ENCODE results near the gene CRYBA2. TPM values are rescaled to one million over a fixed set of nuclear protein-coding genes. Genes with fewer than 3 reads are reported as not detected.

The CRYBA2 gene
- total RNA-seq, 1 donor from 2014 or later = not detected

GRCh38 chr2:219028141-219028540, 34.9 kb upstream of the CRYBA2 start:
- no peaks in the 10 kb centered on the region for H3K36me3 ChIP-seq
- no peaks in the 10 kb centered on the region for H3K9me3 ChIP-seq (ENCODE audit: low read depth)
- no peaks in the 10 kb centered on the region for H3F3A ChIP-seq (ENCODE audit: low read depth)
- no peaks in the 10 kb centered on the region for H3K79me2 ChIP-seq (ENCODE audit: low read depth)
- no peak overlapping the region for H3K4me3 ChIP-seq
- no peak overlapping the region for H2AFZ ChIP-seq (replicated peaks)
- no peak overlapping the region for H3K9ac ChIP-seq
- peaks cover 4% of the 10 kb centered on the region for H3K27me3 Mint-ChIP-seq (ENCODE audit: insufficient read depth, low read depth)
- H3K27ac Mint-ChIP-seq = no peak overlapping the region
- no peaks in the 10 kb centered on the region for H4K20me1 ChIP-seq (ENCODE audit: low read depth)
- H3K4me3 Mint-ChIP-seq = no peak overlapping the region
- H3K9me3 Mint-ChIP-seq = no peaks in the 10 kb centered on the region
- no peaks in the 10 kb centered on the region for H3K36me3 Mint-ChIP-seq
- no peak overlapping the region for H3K4me2 ChIP-seq
- no peak overlapping the region for H3K27ac ChIP-seq
- peaks cover 3% of the 10 kb centered on the region for H3K4me1 ChIP-seq
- peaks cover 10% of the 10 kb centered on the region for H3K27me3 ChIP-seq
- H3K4me1 Mint-ChIP-seq = peaks cover 4% of the 10 kb centered on the region
- no peak for DNase-seq (ENCODE audit: low spot score)
- TF ChIP-seq EZH2 (IDR thresholded peaks at IDR 0.05) (no peak), CTCF (IDR thresholded peaks at IDR 0.05) (no peak), EZH2phosphoT487 (IDR thresholded peaks at IDR 0.05) (no peak)

GRCh38 chr2:219027511-219028055, 34.4 kb upstream of the CRYBA2 start:
- no peaks in the 10 kb centered on the region for H3K36me3 ChIP-seq
- no peaks in the 10 kb centered on the region for H4K20me1 ChIP-seq (ENCODE audit: low read depth)
- TF ChIP-seq EZH2 (IDR thresholded peaks at IDR 0.05) = no peak
- TF ChIP-seq EZH2phosphoT487 (IDR thresholded peaks at IDR 0.05) = no peak
- TF ChIP-seq CTCF (IDR thresholded peaks at IDR 0.05) = no peak
- H3K4me1 ChIP-seq = peaks cover 3% of the 10 kb centered on the region
- H3K9ac ChIP-seq = no peak overlapping the region
- no peak overlapping the region for H2AFZ ChIP-seq (replicated peaks)
- no peaks in the 10 kb centered on the region for H3K9me3 Mint-ChIP-seq
- H3K79me2 ChIP-seq (ENCODE audit: low read depth) = no peaks in the 10 kb centered on the region
- H3K27ac Mint-ChIP-seq = no peak overlapping the region
- H3K27me3 ChIP-seq = peaks cover 5% of the 10 kb centered on the region
- H3K9me3 ChIP-seq (ENCODE audit: low read depth) = no peaks in the 10 kb centered on the region
- H3K27me3 Mint-ChIP-seq (ENCODE audit: insufficient read depth, low read depth) = peaks cover 2% of the 10 kb centered on the region
- no peak overlapping the region for H3K4me2 ChIP-seq
- H3K36me3 Mint-ChIP-seq = no peaks in the 10 kb centered on the region
- no peak overlapping the region for H3K4me3 Mint-ChIP-seq
- peaks cover 7% of the 10 kb centered on the region for H3K4me1 Mint-ChIP-seq
- no peak overlapping the region for H3K27ac ChIP-seq
- H3K4me3 ChIP-seq = no peak overlapping the region
- H3F3A ChIP-seq (ENCODE audit: low read depth) = no peaks in the 10 kb centered on the region
- DNase-seq (ENCODE audit: low spot score) = no peak

- Mint-ChIP-seq H3K27ac (no peak overlapping the region), H3K4me1 (peaks cover 7% of the 10 kb centered on the region), H3K9me3 (no peaks in the 10 kb centered on the region), H3K36me3 (no peaks in the 10 kb centered on the region), H3K27me3 (ENCODE audit: insufficient read depth, low read depth) (peaks cover 2% of the 10 kb centered on the region), H3K4me3 (no peak overlapping the region)
- no peaks in the 10 kb centered on the region for H3K9me3 ChIP-seq (ENCODE audit: low read depth)
- H3K27me3 ChIP-seq = no peaks in the 10 kb centered on the region
- DNase-seq (ENCODE audit: low spot score) = no peak
- H2AFZ ChIP-seq (replicated peaks) = no peak overlapping the region
- H4K20me1 ChIP-seq (ENCODE audit: low read depth) = no peaks in the 10 kb centered on the region
- H3K4me3 ChIP-seq = no peak overlapping the region
- no peak for TF ChIP-seq EZH2phosphoT487 (IDR thresholded peaks at IDR 0.05)
- TF ChIP-seq EZH2 (IDR thresholded peaks at IDR 0.05) = no peak
- no peak for TF ChIP-seq CTCF (IDR thresholded peaks at IDR 0.05)
- H3K27ac ChIP-seq = no peak overlapping the region
- H3K79me2 ChIP-seq (ENCODE audit: low read depth) = no peaks in the 10 kb centered on the region
- H3K4me1 ChIP-seq = peaks cover 3% of the 10 kb centered on the region
- H3F3A ChIP-seq (ENCODE audit: low read depth) = no peaks in the 10 kb centered on the region
- H3K9ac ChIP-seq = no peak overlapping the region
- H3K36me3 ChIP-seq = no peaks in the 10 kb centered on the region
- no peak overlapping the region for H3K4me2 ChIP-seq
These were observed 33.7 kb upstream of the CRYBA2 start for GRCh38 chr2:219026946-219027345.

Data from neural progenitor cell (in vitro differentiated cells).